Measurements from ENCODE around the gene CCDC73.

The CCDC73 gene

DNA sequence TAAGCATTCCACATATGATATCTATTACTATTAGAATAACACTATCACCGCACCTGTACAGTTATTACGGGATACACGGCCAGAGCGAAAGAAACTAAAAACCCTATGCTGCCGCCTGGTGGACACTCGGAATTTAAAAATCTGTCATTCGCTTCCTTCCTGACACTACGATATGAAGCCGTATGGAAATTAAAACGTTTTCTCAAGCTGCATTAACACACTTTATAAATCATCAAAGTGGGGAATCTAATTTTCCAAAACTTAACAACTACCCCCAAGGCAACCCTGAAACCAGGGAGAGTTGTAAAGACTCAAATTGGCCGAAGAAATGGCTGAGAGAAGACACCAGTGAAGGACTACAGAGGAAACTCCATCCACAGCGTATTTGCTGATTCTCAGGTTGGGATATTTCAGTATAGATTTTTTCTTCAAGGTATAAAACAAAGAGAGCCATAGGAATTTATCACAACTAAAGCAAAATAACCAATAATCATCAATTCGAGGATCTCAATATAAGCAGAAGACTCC, 1.4 kb downstream of the CCDC73 start:
- H3K4me1 ChIP-seq (ENCODE audit: control insufficient read depth, low read length): peaks cover 13% of the 10 kb centered on the region
- H3F3A ChIP-seq (ENCODE audit: control insufficient read depth, insufficient read depth): 0 out of 2 replicates have a peak, but pooled peaks cover 2% of the 10 kb centered on the region
- no peaks in the 10 kb centered on the region for H4K20me1 ChIP-seq (ENCODE audit: control insufficient read depth, insufficient read depth, low read depth, low read length)
- H3K4me2 ChIP-seq (ENCODE audit: low read length): peak overlapping the region; percentile 55
- H3K9me2 ChIP-seq (replicated peaks; ENCODE audit: control insufficient read depth, low read length): no peaks in the 10 kb centered on the region
- H3K79me2 ChIP-seq (ENCODE audit: control insufficient read depth, low read length): no peaks in the 10 kb centered on the region
- no peaks in the 10 kb centered on the region for H3K9me3 ChIP-seq (ENCODE audit: control insufficient read depth, insufficient read depth, low read length)
- no peak for TF ChIP-seq EZH2phosphoT487 (IDR thresholded peaks at IDR 0.05; ENCODE audit: borderline replicate concordance, low read length)
- peak; percentile 80 for TF ChIP-seq CTCF (IDR thresholded peaks at IDR 0.05; ENCODE audit: low read depth, low read length, poor library complexity, severe bottlenecking)
- no peak overlapping the region for H3K27ac ChIP-seq (ENCODE audit: low read depth, low read length)
- H3K27me3 ChIP-seq (ENCODE audit: control insufficient read depth, low read length): no peaks in the 10 kb centered on the region
- H3K4me3 ChIP-seq (ENCODE audit: low read length): peak overlapping the region; percentile 19; the same call in 1 of the 2 replicates
- H3K36me3 ChIP-seq (ENCODE audit: control insufficient read depth, low read length): no peaks in the 10 kb centered on the region

DNA sequence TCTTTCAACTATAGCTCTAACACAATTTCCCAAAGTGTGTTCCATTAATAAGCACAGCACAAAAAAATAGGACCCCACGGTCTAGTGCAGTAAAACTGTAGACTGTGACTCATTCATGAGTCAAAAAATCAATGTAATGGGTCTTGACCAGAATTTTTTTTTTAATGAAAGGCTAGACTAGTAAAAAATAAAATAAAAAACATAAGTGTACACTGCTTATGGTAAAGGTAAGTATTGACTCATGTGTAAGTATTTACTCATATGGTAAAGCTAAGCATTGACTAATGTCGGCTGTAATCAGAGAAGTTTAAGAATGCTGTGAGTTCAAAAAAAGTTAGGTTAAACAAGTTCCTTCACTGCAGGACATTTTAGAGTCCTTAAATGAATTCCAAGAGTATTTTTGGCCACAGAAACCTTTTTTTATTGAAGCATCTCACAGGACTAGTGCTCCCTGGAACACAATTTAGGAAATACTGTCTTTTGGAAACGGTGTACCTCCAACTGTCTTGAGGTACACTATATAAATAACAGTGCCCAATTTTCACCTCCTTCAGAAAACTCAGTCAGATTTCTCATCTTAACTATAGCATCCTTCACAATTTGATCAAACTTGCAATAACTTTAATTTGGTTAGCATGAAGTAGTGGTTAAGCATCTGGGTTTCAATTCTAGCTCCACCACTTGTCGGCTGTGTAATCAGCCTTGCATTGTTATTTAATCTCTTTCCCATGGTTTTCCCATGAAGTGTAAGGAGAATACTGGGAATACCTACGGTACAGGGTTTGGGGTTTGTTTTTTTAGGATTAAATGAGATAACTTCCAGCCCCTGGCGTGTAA, 2.1 kb downstream of the CCDC73 start:
- Histone ChIP-seq H3K9me2 (replicated peaks; ENCODE audit: control insufficient read depth, low read length) (no peaks in the 10 kb centered on the region), H3K36me3 (ENCODE audit: control insufficient read depth, low read length) (no peaks in the 10 kb centered on the region), H3K79me2 (ENCODE audit: control insufficient read depth, low read length) (no peaks in the 10 kb centered on the region), H3F3A (ENCODE audit: control insufficient read depth, insufficient read depth) (0 out of 2 replicates have a peak, but pooled peaks cover 2% of the 10 kb centered on the region), H3K27me3 (ENCODE audit: control insufficient read depth, low read length) (no peaks in the 10 kb centered on the region), H3K4me3 (ENCODE audit: low read length) (no peak overlapping the region), H3K4me2 (ENCODE audit: low read length) (peak overlapping the region; percentile 55; the same call in 1 of the 2 replicates), H3K27ac (ENCODE audit: low read depth, low read length) (no peak overlapping the region), H3K9me3 (ENCODE audit: control insufficient read depth, insufficient read depth, low read length) (no peaks in the 10 kb centered on the region), H3K4me1 (ENCODE audit: control insufficient read depth, low read length) (peaks cover 13% of the 10 kb centered on the region), H4K20me1 (ENCODE audit: control insufficient read depth, insufficient read depth, low read depth, low read length) (no peaks in the 10 kb centered on the region)
- TF ChIP-seq EZH2phosphoT487 (IDR thresholded peaks at IDR 0.05; ENCODE audit: borderline replicate concordance, low read length): no peak
- no peak for TF ChIP-seq CTCF (IDR thresholded peaks at IDR 0.05; ENCODE audit: low read depth, low read length, poor library complexity, severe bottlenecking)

DNA sequence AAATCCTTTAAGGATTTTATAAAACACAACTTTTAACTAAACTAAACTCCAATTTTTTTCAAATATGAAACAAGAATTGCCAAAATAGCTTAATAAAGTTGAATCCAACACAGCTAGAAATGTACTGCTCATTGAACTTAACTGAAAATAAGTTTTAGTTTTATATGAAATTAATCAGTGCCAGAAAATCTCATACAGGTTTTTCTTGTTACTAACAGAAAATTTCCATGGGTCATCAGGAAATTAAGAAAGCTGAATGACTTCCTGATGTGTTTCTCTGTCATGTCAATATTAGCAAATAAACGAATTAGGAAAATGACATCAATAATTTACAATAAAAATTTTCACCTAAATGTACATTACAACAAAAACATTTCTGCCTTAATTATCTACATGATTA, 3.5 kb downstream of the CCDC73 start:
- Histone ChIP-seq H3K79me2 (ENCODE audit: control insufficient read depth, low read length) (no peaks in the 10 kb centered on the region), H4K20me1 (ENCODE audit: control insufficient read depth, insufficient read depth, low read depth, low read length) (no peaks in the 10 kb centered on the region), H3K27me3 (ENCODE audit: control insufficient read depth, low read length) (no peaks in the 10 kb centered on the region), H3K9me3 (ENCODE audit: control insufficient read depth, insufficient read depth, low read length) (no peaks in the 10 kb centered on the region), H3K4me1 (ENCODE audit: control insufficient read depth, low read length) (peaks cover 20% of the 10 kb centered on the region), H3K4me3 (ENCODE audit: low read length) (no peak overlapping the region), H3K4me2 (ENCODE audit: low read length) (no peak overlapping the region), H3K27ac (ENCODE audit: low read depth, low read length) (no peak overlapping the region), H3K9me2 (replicated peaks; ENCODE audit: control insufficient read depth, low read length) (no peaks in the 10 kb centered on the region), H3K36me3 (ENCODE audit: control insufficient read depth, low read length) (no peaks in the 10 kb centered on the region), H3F3A (ENCODE audit: control insufficient read depth, insufficient read depth) (0 out of 2 replicates have a peak, but pooled peaks cover 2% of the 10 kb centered on the region)
- TF ChIP-seq EZH2phosphoT487 (IDR thresholded peaks at IDR 0.05; ENCODE audit: borderline replicate concordance, low read length) (no peak), CTCF (IDR thresholded peaks at IDR 0.05; ENCODE audit: low read depth, low read length, poor library complexity, severe bottlenecking) (no peak)
